Kidney epithelial cell (primary cell): ENCODE results near the gene NTMT1. TPM values are rescaled to one million over a fixed set of nuclear protein-coding genes. Genes with fewer than 3 reads are reported as not detected.

Source experiments
- DNase-seq: peaks from one replicate; pipeline ENCODE4 v3.0.0-alpha.2; 2010; ENCODE audit warnings: low read depth
- H3K27me3 ChIP-seq: 2 replicates; pipeline ENCODE4 v1.6.0; 2011; ENCODE audit warnings: low read length; ENCODE audit not compliant: control insufficient read depth, insufficient read depth
- H3K36me3 ChIP-seq: 2 replicates; pipeline ENCODE4 v1.5.1; 2011; ENCODE audit warnings: low read length; ENCODE audit not compliant: control insufficient read depth, insufficient read depth
- H3K4me3 ChIP-seq: 2 replicates; pipeline ENCODE4 v1.5.1; 2011; ENCODE audit warnings: low read depth, mild to moderate bottlenecking, control low read depth, low read length
- total RNA-seq: library from RNA; depleted of rRNA; stranded (reverse); fragments of >200 nt; gene quantifications from 2 replicates; pipeline ENCODE4 v1.2.3, GENCODE V29; 2015
- TF ChIP-seq, protein P1 (sequence below): IDR thresholded peaks from 2 replicates; pipeline ENCODE4 v1.5.1; 2011; ENCODE audit warnings: mild to moderate bottlenecking, moderate library complexity, low read length, control low read depth, inconsistent platforms; ENCODE audit not compliant: insufficient read depth, poor library complexity, severe bottlenecking

NTMT1 gene
- total RNA-seq, 1 donor from 2014 or later: 52.6 TPM

- DNase-seq: no peak
- H3K4me3 ChIP-seq: no peak overlapping the region
Measured at GRCh38 chr9:129624947-129625346, 1.0 kb upstream of the NTMT1 start.

GRCh38 chr9:129626625-129627284 lies 792 bp downstream of the NTMT1 start:
- Histone ChIP-seq H3K27me3 (no peaks in the 10 kb centered on the region), H3K36me3 (no peaks in the 10 kb centered on the region), H3K4me3 (peak overlapping the region; percentile 80)
- TF ChIP-seq, protein P1, sequence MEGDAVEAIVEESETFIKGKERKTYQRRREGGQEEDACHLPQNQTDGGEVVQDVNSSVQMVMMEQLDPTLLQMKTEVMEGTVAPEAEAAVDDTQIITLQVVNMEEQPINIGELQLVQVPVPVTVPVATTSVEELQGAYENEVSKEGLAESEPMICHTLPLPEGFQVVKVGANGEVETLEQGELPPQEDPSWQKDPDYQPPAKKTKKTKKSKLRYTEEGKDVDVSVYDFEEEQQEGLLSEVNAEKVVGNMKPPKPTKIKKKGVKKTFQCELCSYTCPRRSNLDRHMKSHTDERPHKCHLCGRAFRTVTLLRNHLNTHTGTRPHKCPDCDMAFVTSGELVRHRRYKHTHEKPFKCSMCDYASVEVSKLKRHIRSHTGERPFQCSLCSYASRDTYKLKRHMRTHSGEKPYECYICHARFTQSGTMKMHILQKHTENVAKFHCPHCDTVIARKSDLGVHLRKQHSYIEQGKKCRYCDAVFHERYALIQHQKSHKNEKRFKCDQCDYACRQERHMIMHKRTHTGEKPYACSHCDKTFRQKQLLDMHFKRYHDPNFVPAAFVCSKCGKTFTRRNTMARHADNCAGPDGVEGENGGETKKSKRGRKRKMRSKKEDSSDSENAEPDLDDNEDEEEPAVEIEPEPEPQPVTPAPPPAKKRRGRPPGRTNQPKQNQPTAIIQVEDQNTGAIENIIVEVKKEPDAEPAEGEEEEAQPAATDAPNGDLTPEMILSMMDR: no peak
- no peak for DNase-seq

More at GRCh38 chr9:129624947-129625346, 1.0 kb upstream of the NTMT1 start:
- Histone ChIP-seq H3K36me3 (no peaks in the 10 kb centered on the region), H3K27me3 (no peaks in the 10 kb centered on the region)
- TF ChIP-seq, protein P1: no peak

GRCh38 chr9:129627556-129628440 lies 1.8 kb downstream of the NTMT1 start:
- Histone ChIP-seq H3K27me3 (no peaks in the 10 kb centered on the region), H3K4me3 (peak overlapping the region; percentile 80), H3K36me3 (no peaks in the 10 kb centered on the region)
- TF ChIP-seq, protein P1: no peak
- no peak for DNase-seq

GRCh38 chr9:129628709-129629108 lies 2.7 kb downstream of the NTMT1 start:
- Histone ChIP-seq H3K36me3 (no peaks in the 10 kb centered on the region), H3K4me3 (no peak overlapping the region), H3K27me3 (no peaks in the 10 kb centered on the region)
- TF ChIP-seq, protein P1: no peak
- DNase-seq: no peak

- DNase-seq: no peak
- TF ChIP-seq, protein P1: no peak
- H3K27me3 ChIP-seq: no peaks in the 10 kb centered on the region
- no peaks in the 10 kb centered on the region for H3K36me3 ChIP-seq
- no peak overlapping the region for H3K4me3 ChIP-seq
Measured at GRCh38 chr9:129629251-129629820, 3.4 kb downstream of the NTMT1 start.
